ENCODE results near the gene FBXL7. TPM values are rescaled to one million over a fixed set of nuclear protein-coding genes. Genes with fewer than 3 reads are reported as not detected.
A peak's percentile ranks its signal among the peaks of the same experiment; 100 is the strongest.

The FBXL7 gene
- total RNA-seq, 1 donor from 2014 or later, result 70.7 TPM

- H3K4me1 Mint-ChIP-seq, result peaks cover 2% of the 10 kb centered on the region
- TF ChIP-seq, protein P1, sequence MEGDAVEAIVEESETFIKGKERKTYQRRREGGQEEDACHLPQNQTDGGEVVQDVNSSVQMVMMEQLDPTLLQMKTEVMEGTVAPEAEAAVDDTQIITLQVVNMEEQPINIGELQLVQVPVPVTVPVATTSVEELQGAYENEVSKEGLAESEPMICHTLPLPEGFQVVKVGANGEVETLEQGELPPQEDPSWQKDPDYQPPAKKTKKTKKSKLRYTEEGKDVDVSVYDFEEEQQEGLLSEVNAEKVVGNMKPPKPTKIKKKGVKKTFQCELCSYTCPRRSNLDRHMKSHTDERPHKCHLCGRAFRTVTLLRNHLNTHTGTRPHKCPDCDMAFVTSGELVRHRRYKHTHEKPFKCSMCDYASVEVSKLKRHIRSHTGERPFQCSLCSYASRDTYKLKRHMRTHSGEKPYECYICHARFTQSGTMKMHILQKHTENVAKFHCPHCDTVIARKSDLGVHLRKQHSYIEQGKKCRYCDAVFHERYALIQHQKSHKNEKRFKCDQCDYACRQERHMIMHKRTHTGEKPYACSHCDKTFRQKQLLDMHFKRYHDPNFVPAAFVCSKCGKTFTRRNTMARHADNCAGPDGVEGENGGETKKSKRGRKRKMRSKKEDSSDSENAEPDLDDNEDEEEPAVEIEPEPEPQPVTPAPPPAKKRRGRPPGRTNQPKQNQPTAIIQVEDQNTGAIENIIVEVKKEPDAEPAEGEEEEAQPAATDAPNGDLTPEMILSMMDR (IDR thresholded peaks at IDR 0.05; ENCODE audit: unreplicated experiment), result no peak
- H3K36me3 Mint-ChIP-seq, result peaks cover 19% of the 10 kb centered on the region
- H3K27ac Mint-ChIP-seq, result no peak overlapping the region
- no peaks in the 10 kb centered on the region for H3K27me3 Mint-ChIP-seq (ENCODE audit: low read depth)
- H3K4me3 Mint-ChIP-seq, result no peak overlapping the region
- DNase-seq (ENCODE audit: low spot score in 2 of 2, unreplicated experiment in 2 of 2), result no peak
- H3K9me3 Mint-ChIP-seq, result peaks cover 9% of the 10 kb centered on the region
Measured at GRCh38 chr5:15566789-15567188, 66.8 kb downstream of the FBXL7 start.

GRCh38 chr5:15570491-15570890 is 70.5 kb downstream of the FBXL7 start:
- peaks cover 6% of the 10 kb centered on the region for H3K36me3 Mint-ChIP-seq
- peaks cover 6% of the 10 kb centered on the region for H3K9me3 Mint-ChIP-seq
- H3K4me1 Mint-ChIP-seq, result peaks cover 29% of the 10 kb centered on the region
- DNase-seq (ENCODE audit: low spot score in 2 of 2, unreplicated experiment in 2 of 2), result no peak
- no peak overlapping the region for H3K27ac Mint-ChIP-seq
- H3K27me3 Mint-ChIP-seq (ENCODE audit: low read depth), result no peaks in the 10 kb centered on the region
- TF ChIP-seq, protein P1 (IDR thresholded peaks at IDR 0.05; ENCODE audit: unreplicated experiment), result no peak
- no peak overlapping the region for H3K4me3 Mint-ChIP-seq

GRCh38 chr5:15571081-15571480 is 71.1 kb downstream of the FBXL7 start:
- Mint-ChIP-seq H3K9me3 (peaks cover 6% of the 10 kb centered on the region), H3K27me3 (ENCODE audit: low read depth) (no peaks in the 10 kb centered on the region), H3K4me1 (peaks cover 33% of the 10 kb centered on the region), H3K36me3 (peaks cover 6% of the 10 kb centered on the region), H3K27ac (no peak overlapping the region), H3K4me3 (no peak overlapping the region)
- DNase-seq (ENCODE audit: low spot score in 2 of 2, unreplicated experiment in 2 of 2), result no peak
- TF ChIP-seq, protein P1 (IDR thresholded peaks at IDR 0.05; ENCODE audit: unreplicated experiment), result no peak

DNA sequence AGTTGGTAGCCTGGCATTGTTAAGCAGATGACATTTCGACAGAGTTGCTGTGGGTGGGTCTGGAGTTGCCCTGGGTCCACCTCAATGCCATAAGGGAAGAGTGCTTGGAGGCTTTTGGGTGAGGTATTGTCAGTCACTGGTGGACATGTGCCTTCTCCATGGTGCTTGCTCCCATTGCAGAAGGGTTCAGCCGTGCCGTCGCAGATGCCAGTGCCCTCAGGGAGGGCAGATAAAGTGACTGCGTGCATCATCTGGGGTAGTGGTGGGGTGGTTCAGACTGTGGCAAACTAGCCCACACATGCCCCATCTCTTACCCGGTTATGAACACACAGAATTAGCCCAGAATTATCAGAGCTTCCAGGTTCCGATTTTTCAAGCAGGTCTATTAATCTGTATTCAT is 71.6 kb downstream of the FBXL7 start:
- Mint-ChIP-seq H3K4me3 (no peak overlapping the region), H3K4me1 (peaks cover 39% of the 10 kb centered on the region), H3K27me3 (ENCODE audit: low read depth) (no peaks in the 10 kb centered on the region), H3K36me3 (peaks cover 6% of the 10 kb centered on the region), H3K9me3 (peaks cover 6% of the 10 kb centered on the region), H3K27ac (no peak overlapping the region)
- DNase-seq (ENCODE audit: low spot score in 2 of 2, unreplicated experiment in 2 of 2), result no peak
- TF ChIP-seq, protein P1 (IDR thresholded peaks at IDR 0.05; ENCODE audit: unreplicated experiment), result no peak

GRCh38 chr5:15573590-15573989 is 73.6 kb downstream of the FBXL7 start:
- TF ChIP-seq, protein P1 (IDR thresholded peaks at IDR 0.05; ENCODE audit: unreplicated experiment), result no peak
- peaks cover 58% of the 10 kb centered on the region for H3K4me1 Mint-ChIP-seq
- H3K27ac Mint-ChIP-seq, result peak overlapping the region; percentile 69
- no peak for DNase-seq (ENCODE audit: low spot score in 2 of 2, unreplicated experiment in 2 of 2)
- no peak overlapping the region for H3K4me3 Mint-ChIP-seq
- no peaks in the 10 kb centered on the region for H3K27me3 Mint-ChIP-seq (ENCODE audit: low read depth)
- H3K9me3 Mint-ChIP-seq, result peaks cover 6% of the 10 kb centered on the region
- peaks cover 6% of the 10 kb centered on the region for H3K36me3 Mint-ChIP-seq

DNA sequence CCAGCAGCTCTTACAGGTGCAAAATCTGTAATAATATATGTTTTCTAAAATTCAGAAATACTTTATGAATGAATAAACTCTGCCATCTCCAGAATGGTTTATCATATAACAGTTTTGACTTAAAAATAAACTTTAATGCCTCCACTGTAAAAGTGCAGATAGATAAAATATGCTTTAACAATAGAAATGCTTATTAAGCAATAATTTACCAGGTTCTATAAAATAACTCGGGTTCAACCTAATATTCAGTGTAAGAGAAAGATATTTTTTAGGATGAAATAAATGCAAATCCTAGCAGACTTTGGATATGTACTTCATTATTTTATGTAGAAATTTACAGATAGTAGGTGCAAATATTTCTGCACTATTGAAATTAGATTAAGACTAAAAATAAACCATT is 74.1 kb downstream of the FBXL7 start:
- peaks cover 6% of the 10 kb centered on the region for H3K36me3 Mint-ChIP-seq
- no peaks in the 10 kb centered on the region for H3K27me3 Mint-ChIP-seq (ENCODE audit: low read depth)
- no peak for DNase-seq (ENCODE audit: low spot score in 2 of 2, unreplicated experiment in 2 of 2)
- H3K9me3 Mint-ChIP-seq, result peaks cover 6% of the 10 kb centered on the region
- peaks cover 63% of the 10 kb centered on the region for H3K4me1 Mint-ChIP-seq
- no peak overlapping the region for H3K4me3 Mint-ChIP-seq
- H3K27ac Mint-ChIP-seq, result no peak overlapping the region
- TF ChIP-seq, protein P1 (IDR thresholded peaks at IDR 0.05; ENCODE audit: unreplicated experiment), result no peak

Measured in mesothelial cell of epicardium (in vitro differentiated cells).